Middle frontal gyrus (tissue), 1 donor: ENCODE data around the gene LRCH4.

ENCODE experiments used
- DNase-seq: peaks from one replicate; pipeline ENCODE4 v3.0.0-alpha.2; 2015; ENCODE audit warnings: low spot score; ENCODE audit errors: extremely low spot score

LRCH4 gene

DNA sequence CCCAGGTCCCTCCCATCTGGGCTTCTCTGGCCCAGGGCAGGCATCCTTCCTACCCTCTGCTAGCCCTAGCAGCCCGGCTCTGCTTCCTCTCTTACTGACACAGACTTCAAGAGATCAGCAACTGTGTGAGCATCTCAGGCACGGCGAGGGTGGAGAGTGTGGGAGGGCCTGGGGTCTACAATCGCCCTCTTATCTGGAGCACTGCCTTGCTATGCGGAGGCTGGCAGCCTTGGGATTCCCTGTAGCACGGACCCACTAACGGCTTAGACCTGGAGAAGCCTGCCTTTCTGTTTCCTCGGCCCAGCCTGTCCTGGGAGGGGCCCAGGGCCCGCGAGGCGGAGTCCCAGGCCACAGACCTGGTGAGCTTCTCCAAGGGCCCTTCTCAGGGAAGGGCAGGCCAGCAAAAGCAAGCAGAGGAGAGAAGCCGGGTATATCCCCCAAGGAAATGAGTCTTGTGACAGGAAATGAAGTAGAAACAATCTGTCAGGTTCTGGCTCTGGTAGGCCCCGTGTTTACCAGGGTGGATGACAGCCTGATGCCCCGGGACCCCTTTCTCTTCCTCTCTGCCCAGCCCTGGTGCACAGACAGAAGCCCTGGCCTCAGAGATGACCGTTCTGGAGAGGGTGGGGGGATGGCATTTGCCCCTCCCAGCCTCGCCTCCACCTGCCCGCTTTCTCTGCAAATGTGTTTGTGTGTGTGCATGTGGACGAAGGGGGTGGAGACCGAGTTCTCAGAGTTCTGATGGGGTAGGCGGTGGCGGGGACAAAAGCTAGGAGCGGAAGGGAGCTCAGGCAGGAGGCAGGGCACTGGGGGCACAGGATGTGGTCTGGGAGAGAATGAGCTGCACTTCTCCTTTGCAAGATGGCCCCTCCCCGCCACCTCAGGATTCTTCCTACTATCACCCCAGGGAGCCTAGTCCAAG is 2.5 kb downstream of the LRCH4 start:
- DNase-seq = no peak

DNA sequence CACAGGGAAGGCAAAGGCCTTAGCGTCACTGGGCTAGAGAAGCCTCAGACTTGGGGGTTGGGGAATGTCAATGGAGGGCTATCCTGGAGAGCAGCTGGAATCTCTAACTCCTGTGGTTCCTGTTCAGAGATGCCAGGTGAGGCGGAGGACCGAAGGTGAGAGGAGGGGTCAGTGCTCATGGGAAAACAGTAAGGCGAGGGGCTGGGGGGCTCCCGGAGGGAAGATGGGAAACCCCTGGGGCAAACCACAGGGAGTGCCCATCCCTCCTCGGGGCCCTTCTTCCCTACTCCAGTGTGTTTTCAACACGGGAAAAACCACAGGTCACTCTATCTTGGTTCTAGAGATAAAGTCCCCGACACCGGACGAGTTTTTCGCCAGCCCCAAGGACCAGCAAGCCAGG is 3.3 kb downstream of the LRCH4 start:
- DNase-seq = no peak

DNA sequence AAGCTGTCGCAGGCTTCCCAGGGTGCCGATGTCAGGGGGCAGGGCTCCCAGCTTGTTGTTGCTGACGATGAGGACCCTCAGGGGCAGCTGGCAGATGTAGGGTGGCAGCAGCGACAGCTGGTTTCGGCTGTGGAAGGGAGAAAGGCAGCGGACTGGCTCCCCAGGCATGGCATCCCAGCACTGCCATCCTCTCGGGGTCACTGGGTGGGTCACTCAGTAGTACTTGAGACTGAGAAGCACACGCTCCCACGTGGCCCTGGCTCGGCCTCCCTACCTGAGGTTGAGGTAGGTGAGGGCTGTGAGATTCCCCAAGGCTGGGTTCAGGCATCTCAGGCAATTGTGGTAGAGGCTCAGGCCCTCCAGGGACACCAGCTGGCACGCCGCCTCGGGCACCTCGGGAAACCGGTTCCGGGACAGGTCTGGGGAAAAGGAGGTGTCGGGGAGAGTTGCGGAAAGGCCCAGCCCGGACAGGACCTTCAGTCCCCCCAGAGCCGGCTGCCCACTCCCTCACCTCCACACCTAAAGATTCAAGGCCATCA is 3.8 kb downstream of the LRCH4 start:
- DNase-seq = no peak

DNA sequence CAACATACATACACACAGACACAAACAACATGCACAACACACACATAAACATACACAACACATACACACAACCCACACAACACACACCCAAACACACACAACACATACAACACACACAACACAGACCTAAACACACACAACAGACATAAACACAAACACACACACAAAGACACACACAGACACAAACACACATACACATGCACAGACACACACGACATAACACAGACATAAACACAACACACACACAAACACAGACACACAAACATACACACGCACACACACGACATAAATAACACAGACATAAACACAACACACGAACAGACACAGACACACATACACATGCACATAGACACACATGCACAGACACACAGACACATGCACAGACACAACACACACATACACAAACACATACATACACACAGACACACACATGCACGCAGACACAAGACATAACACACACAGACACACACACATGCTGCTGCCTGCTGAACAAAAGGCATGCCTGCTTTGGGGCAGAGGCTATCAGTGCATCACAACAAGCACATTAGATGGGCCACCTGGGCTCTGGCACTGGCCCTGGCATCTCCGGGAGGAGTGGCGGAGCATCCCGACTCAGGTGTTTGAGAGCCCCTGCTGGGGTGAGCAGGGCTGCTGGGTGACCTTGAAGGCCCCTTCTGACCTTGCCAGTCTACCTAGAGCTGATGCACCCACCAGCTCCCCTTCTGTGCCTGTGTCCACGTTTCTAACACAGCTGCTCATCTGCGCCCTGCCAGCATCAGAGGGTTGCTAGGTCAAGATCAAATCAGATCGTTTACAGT is 5.3 kb downstream of the LRCH4 start:
- no peak for DNase-seq

DNA sequence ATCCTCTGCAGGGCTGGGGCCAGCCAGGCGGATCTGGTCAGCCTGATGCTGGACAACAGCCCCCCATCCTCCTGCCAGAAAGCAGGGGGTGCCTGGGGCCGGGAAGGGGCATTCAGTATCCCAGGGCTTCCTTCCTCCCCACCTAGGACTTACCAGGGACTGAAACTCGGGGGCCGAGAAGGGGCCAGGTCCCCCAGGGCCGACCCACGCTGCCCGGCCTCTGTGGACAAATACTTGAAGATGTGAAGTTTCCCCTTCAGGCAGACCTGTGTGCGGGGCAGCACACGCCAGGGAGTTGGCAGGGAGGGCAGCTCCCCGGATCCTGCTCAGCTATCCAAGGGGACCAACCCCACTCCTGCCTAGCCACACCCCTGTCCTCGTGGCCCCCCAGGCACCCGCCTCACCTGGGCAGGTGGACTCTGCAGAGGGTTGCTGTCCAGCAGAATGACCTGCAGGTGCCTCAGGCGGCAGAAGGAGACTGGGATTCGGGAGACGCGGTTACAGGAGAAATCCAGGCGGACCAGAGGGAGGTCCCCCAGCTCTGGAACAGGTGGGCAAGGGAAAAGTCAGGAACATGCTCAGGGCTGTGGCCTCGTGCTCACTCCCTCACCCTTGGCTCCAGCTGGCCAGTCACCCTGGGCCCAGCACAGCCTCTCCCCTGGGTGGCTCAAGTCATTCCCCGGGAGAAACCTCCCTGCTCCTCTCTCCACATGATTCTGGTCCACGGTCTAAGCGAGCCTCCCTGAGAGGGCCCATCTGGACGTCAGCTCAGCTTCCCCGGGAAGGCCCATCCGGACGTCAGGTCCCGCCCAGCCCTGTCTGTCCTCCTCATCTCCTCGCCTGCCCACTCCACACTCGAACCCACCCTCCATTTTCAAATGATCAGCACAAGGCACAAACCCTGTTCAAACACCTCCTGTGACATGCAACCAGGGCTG is 7.4 kb downstream of the LRCH4 start:
- no peak for DNase-seq

DNA sequence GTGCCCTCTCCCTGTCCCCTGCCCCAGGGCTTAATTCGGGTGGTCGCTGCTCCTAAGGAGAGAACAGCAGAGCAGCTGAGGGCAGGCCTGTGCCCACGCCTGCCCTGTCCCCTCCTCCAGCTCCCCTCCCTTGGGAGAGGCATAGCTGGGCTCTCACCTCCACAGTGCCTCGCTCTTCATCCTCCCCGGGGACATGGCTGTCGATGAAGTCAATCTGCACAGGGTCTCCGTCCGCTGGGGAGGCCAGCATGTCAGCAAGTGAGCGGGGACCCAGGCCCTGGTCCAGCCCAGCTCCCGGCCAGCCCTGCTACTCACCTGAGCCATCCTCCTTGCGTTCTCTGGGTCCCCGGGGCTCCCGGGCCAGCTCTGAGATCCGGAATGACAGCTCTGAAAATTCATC is 8.4 kb downstream of the LRCH4 start:
- no peak for DNase-seq

DNA sequence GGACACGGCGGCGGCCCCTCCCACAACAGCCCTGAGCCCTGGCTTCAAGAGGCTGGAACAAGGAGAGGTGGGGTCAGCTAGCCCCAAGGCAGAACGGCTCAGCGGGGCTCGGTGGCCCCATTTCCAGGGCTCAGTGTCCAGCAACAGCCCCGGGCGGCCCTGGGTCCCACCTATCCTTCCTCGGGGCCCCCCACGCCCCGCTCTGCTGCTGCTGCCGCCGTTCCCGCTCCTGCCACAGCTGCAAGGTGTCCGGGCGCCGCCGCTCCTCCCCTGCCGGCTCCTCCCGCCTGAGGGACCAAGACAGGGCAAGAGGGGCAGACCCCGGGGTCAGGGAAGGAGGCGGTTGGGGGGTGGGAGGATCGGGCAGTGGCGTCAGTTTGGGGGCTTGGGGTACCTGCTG is 8.8 kb downstream of the LRCH4 start:
- no peak for DNase-seq

DNA sequence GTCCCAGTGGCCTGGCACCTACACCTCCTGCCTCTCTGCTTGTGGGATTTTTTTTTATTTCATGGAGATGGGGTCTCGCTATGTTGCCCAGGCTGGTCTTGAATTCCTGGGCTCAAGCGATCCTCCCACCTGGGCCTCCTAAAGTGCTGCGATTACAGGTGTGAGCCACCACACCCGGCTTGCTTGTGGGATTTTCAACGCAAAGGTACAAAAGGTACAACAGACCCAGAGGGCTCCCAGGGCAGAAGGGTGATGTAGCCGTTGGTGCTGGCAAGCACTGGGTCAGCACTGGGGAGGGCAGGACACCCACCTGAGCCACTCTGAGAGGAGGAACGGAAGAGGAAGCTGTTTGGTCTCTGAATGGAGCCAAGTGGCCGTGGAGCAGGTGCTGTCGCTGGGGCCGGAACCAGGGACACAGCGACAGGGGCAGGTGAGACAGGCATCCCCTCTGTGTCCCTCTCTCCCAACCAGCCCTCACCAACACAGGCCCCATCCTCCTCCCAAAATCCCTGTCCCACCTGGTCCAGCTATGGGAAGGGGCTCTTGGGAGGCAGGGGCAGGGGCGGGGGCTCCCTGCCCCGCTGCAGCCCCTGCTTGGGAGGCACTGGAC is 9.4 kb downstream of the LRCH4 start:
- no peak for DNase-seq

DNA sequence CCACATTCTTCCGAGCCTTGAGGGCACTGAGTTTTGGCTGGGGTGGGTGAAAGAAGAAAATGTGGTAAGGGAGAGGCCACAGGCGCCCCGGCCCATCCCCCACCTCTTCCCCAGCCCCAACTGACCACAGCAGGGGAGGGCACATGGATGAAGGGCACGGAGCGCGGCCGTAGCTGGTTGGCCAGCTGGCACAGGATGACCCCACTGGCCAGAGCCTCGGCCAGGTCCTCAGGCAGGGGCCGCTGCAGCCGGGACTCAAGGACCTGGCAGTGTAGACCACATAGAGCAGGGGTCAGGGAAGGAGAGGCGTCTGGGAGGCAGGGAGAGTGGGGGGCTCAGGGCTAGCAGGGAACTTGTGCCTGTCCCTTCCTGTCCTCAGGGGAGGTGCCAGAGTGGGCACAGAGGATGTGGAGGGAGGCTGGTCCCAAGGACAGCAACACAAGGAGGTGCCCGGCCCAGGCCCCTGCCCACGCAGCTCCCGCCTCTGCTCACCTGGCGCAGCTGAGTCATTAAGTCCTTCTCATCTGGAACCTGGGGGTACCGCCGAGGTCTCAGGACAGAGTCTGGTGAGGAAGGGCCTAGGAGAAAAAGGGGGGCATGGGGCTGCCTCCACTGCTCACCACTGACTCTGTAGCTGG is 10.1 kb downstream of the LRCH4 start:
- DNase-seq = no peak

DNA sequence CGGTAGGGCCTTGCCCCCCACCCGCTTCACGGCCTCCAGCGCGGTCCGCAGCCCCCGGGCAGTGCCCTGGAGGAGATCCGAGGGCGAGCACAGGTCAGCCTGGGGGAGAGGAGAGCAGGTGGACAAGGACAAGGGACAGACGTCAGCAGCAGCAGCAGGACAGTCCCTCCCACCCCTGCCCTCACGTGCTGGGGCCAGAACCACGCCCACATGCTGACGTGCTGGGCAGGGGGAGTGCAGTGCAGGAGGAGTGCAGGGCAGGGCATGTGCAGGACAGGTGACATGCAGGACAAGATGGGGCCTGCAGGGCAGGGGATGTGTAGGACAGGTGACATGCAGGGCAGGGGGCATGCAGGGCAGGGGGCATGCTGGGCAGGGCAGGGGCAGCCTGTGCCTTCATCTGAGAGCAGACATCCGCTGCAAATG is 10.7 kb downstream of the LRCH4 start:
- DNase-seq = no peak

DNA sequence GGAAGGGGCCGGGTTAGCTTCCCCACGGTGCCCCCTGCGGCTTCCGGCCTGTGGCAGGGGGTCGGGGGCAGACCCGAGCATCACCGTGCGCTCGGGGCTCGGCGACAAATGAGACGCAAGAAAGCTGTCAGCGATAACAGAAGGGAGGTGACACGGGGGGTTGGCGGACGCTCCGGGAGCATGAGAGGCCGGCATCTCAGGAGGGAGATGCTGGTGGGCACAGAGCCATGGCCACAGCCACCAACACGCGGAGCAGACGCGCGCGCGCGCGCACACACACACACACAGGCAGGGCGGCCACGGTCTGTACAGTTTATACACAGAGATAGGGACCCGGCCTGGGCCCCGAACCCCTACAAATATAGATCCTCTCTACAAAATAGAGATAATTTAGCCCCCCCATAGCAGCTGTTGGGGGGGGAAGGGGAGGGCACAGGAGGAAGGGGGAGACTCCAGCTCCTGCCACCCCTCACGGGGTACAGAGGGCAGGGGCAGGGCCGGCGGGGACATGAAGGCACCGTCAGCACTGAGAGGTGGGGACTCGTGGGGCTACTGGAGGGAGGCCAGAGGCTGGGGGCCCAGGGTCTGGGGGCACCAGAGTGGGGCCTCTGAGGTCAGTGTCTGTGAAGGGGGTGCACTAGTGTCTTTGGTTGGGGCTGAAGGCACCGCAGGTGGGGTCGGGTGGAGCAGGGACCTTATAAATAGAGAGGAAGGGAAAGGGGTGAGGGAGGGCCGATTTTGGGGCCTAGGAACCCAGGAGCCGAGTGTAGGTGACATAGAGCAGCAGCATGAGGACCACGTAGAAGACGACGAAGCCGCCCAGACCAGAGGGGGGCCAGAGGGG is 11.3 kb downstream of the LRCH4 start:
- DNase-seq = no peak

DNA sequence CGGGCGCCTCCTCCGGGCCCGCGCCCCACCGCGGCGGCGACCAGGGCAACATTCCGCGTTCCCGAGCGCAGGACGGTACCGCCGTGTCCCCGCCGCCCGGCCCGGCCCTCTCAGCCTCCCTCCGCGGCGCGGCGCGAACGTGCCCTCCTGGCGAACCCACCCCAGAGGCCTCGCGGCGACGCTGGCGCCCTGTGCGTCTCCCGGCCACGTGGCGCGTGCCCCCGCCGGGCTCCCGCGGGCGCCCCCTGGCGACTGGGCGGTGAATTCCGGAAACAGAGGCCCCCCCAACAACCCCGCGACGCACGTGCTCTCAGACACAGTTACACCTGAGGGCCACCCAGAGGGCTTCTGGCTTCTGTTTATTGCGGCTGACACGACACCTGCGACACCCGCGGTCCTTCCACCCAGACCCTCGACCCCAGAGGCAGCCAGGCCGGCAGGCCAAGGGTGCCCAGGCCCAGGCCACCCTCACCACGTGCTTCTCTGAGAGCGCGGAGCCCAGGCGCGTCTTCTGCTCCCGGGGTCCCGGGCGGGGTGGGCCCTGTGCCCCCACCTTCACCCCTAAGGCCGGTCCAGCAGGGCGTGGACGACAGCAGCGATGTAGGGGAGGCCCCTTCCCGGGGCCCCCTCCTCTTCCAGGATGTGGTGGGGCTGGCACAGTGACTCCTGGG is 12.1 kb downstream of the LRCH4 start, which contains the start of gene SAP25:
Gene SAP25, minus strand, starts transcription at position 210 of the 671 bp plus-strand sequence. Its CDS starts 158 bp downstream, at position 52.
- DNase-seq = no peak

DNA sequence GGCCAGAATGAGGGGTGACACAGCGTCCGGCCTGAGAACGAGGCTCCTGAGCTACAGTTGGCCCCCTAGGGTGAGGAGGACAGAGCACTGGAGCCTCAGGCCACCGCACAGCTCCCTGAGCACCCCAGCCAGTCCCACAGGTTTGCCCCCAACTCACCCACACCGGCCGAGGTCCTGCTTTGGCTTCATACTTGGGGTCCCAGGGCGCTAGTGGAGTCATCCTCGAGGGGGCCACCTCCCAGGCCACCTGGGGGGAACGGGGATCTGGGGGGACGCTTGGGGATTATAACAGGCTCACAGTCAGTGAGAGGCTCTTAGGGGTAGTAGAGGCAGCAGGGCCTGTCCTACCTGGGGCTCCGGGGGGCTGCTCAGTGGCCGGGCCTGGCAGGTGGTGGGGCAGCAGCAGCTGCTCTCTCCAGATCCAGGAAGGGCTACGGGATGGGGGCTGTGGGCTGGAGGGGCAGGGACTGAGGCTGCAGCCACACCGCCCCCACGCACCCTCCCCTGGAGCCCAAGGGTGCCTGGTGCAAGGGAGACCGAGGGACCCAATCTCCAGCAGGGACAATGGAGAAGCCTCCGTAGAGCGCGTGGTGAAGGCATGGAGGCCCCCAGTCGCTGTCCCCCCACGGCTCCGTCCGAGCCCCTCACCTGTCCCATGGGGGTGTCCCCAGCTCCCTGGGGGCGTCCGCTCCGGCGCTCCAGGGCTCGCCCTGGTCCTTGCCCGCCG is 12.8 kb downstream of the LRCH4 start:
- no peak for DNase-seq

DNA sequence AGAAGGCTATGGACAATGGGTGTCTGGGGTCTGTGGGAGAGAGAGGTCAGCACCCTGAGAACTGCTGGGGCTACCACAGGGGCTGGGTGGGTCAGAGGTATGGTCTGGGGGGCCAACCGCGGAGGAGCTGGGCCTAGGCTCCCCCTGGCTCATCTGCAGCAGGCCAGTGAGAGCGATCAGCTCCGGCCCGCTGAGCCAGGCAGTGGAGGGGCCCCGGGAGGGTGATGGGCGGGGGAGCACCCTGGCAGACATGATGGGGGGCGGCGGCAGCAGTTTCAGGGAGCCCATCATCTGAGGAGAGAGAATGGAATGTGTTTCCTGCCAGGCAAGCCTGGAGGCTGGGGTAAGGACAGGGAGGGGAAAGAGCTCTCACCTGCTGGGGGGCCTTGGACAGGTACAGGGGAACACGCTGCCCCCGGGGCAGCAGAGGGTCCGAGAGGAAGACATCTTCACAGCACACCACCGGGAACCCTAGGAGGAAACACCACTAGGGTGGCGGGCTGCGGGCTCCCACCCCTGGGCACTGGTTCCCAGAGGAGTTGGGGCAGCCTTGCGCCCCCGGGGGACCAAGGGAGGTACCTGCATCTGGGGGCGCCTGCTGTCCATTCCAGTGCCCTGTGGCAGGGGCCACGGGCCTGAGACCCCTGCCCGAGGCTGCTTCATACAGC is 13.5 kb downstream of the LRCH4 start:
- DNase-seq = no peak

DNA sequence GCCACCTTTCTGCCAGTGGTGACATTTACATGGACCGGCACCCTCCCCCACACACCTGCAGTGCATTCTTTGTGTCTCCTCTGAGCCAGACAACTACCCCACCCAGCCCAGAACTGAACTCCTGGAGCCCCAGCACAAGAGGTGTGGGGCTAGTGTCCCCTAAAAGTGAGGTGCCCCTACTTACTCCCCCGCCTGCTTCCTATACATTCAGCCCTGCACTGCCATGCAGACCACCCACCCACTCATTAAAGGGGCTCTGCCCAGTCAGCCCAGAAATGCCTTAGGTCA is 14.2 kb downstream of the LRCH4 start:
- DNase-seq = no peak

DNA sequence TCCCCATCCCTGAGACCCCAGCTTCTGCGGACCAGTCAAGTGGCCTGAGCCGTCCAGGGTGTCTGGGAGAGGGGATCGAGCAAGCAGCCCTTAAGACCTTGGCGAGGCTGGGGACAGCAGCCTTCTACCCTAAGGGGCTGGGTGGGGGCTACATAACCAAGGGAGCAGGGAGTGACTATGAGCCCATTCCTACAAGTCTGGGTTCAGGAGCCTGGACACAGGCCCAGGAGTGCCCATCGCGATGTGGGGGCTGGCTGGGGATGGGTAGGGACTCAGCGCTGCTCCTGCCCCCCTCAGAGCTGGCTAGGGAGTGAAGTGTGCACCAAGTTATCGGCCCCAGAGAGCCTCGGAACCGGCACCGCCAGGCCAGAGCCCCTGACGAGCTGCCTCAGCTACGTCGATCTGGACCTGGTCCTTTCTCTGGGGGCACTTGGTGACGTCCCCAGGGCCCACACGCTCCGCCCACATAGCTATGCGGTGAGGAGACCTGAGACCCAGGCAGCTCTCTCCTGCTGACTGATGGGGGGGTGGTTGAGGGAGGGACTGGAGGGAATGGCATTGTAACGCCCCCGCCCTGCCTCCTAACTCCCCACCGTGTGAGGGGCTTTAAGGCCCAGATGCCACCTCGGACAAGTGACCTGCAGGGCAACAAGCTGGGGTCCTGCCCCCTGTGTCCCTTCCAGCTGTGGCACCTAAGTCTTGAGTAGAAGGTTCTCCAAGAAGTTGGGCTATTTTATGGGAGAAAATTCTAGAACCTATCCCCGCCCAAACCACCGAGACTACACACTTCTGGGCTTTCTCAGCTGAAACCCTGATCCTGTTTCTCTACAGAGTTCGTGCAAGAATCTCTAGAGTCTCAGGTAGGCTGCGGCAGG is 14.7 kb downstream of the LRCH4 start:
- no peak for DNase-seq
